Measurements from ENCODE around the gene OR6X1.

The OR6X1 gene, protein sequence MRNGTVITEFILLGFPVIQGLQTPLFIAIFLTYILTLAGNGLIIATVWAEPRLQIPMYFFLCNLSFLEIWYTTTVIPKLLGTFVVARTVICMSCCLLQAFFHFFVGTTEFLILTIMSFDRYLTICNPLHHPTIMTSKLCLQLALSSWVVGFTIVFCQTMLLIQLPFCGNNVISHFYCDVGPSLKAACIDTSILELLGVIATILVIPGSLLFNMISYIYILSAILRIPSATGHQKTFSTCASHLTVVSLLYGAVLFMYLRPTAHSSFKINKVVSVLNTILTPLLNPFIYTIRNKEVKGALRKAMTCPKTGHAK

GRCh38 chr11:123754101-123754568 is at the start of gene OR6X1:
TSS of gene OR6X1 (minus strand) at chr11:123754518. CDS start at chr11:123754518, 0 bp downstream.
- no peak for DNase-seq

DNA sequence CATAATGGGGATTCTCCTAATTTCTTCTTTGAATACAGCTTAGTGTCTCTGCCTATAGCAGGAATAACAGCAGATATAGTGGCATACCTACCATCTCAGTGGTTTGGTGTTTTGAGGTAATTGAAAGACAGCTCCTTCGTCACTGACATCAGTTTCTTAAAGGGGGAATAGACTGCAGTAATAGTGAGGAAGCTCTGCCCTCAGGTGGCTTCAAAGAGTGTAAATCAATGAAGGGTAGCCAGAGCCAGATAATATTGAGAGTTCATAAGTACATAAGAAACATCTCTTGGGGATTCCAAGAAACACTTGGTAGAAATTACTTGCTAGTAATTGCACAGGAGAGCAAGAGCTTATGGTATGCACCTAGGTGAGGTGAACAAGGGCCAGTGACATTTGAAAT is 47.4 kb upstream of the OR6X1 start:
- DNase-seq = no peak

DNA sequence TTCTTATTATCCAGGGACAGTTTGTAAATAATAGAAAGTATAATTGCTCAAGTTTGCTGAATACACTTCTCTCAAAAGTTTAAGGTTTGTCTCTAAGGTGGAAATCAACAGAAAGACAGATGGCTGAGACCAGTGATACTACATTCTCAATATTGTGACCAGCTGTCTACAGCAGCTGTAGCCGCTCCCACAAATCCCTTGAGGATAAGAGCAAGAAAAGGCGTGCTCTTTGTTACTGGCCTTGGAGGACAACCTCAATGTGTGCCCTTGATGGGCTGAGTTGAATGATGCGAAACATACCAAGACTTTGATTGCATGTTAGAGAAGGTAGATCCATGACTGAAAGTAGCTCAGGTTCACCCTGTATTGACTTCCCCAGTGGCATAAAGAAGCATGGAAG is 45.7 kb upstream of the OR6X1 start:
- DNase-seq = peak; percentile 57

DNA sequence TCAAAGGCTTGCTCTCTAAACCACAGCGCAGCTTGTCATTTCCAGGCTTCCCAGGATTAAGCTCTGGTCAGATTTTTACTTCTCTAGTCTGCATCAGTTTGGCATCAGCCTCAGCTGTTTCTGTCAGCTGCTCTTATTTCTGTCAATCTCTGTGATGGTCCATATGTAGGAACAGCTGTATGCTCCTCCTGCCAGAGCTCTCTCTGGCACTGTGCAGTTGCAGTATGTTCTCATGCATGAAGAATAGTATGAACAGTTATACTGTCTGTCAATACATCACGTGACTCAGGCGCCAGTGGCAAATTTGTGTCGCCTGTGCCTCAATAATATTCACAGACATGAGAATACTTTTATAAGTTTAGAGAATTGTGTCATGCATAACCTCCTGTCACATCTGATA is 45.1 kb upstream of the OR6X1 start:
- DNase-seq = peak; percentile 83

DNA sequence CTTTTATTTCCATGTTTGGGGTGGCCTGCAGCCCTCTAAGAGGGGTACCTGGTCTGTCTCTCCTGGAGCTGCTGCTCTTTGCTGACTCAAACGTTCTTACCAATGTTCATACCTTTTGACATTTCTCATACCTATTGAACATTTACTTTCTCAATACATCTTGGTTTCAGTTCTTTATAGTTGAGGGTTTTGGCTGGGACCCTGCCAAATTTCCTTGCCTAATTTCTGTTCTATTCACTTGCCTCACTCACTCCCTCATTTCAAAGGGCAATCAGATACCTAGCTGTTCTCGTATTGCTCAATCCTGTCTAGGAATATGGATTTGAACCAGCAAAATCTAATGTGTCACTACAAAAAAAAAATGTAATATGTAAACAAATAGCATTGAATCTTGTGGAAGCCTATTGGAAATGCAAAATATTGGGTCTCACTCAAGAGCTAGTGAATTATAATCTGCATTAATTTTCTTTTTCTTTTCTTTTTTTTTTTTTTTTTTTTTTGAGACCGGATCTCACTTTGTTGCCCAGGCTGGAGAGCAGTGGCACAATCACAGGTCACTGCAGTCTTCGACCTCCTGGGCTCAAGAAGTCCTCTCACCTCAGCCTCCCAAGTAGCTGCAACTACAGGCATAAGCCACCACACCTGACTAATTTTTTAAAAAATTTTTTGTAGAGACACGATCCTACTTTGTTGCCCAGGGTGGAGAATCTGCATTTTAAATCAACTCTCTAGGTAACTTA is 44.4 kb upstream of the OR6X1 start:
- no peak for DNase-seq

DNA sequence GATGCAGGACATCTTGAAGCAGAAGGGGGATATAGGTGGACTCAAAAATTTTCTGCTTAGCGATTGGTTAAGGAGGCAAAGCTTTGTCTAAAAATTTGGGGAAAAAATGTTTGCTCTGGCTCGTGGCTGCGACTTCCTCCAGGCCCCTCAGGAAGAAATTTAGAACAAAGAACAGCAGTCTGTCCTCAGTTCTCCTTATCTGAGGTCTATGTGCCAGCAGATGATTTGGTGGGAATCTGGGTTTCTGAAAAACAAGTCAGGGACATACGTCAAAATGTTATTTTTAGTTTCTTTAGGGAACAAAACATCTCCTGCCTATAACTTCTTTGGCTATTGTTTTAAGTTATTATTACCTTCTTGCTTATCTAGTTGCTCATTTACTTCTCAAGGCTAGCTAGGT is 43.8 kb upstream of the OR6X1 start:
- no peak for DNase-seq

GRCh38 chr11:123797541-123797940 is 43.2 kb upstream of the OR6X1 start:
- no peak for DNase-seq

DNA sequence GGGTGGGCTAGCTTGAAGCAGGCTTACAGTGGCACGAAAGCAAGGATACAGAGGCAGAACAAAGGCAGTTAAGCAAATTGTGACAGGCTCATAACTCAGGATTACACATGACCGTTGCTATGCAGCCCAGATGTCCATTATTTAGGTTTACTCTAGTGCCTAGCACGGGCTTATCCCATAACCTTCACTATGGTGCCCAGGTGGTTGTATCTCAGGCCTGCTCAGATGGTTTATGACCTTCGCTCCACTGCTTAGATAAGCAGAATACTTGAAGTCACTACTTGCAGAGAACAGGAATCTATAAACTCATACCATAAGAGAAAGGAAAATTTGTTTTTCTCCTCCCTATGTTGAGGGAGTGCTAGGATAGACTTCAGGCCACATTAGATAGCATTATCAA is 42.8 kb upstream of the OR6X1 start:
- DNase-seq = no peak

GRCh38 chr11:123796226-123796625 is 41.9 kb upstream of the OR6X1 start:
- no peak for DNase-seq

DNA sequence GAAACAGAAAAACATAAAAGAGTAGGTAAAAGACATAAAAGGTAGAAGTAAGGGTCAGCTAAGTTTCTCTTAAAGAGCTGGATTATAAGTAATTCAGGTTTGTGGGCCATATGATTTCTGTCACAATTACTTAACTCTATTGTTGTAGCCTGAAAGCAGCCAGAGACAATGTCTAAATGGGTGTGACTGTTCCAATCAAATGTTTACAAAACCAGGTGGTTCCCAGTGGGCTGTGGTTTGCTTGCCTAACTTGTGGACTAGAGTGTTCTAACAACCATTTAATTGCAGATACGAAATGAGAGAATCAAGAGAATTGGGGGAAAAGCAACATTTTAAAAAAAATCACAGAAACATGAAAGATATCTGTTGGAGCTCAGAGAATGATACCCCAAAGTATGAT is 29.2 kb upstream of the OR6X1 start:
- DNase-seq = no peak

GRCh38 chr11:123778511-123778910 is 24.2 kb upstream of the OR6X1 start:
- DNase-seq = no peak

DNA sequence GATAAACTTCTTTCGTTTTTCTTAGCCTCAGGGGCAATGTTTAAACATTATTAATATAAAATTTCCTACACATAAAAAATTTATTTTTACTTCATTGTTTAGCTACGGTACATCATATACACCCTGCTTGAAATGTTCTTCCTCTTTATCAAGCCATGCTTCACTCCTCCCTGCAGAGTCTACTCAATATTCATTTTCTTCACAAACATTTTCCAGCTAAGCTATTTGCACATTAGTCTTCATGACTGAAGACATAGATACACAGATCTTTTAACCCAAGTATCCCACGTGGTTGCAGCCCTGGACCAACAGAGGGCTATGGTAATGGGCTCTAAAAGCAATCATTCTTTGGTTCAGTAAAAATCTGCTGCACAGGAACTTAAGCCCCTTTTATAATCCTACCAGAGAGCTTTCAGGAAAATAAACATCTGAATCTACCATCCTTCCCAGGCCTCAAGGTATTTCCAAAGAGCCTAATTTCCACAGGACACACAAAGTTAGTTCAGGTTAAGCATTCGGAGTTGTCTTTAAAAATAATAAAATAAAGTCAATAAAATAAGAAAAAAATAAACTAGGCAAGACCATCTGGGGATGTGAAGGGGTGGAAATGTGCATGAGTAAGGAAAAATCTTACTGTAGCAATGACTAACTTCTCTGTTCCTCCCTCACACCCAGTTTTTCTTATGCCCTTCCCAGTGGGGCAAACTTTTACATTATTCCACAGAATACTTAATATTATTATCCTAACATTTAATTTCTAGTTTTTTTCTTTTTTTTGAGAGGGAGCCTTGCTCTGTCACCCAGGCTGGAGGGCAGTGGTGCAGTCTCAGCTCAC is 21.6 kb upstream of the OR6X1 start:
- DNase-seq = no peak

GRCh38 chr11:123775289-123775688 is 21.0 kb upstream of the OR6X1 start:
- DNase-seq = no peak

DNA sequence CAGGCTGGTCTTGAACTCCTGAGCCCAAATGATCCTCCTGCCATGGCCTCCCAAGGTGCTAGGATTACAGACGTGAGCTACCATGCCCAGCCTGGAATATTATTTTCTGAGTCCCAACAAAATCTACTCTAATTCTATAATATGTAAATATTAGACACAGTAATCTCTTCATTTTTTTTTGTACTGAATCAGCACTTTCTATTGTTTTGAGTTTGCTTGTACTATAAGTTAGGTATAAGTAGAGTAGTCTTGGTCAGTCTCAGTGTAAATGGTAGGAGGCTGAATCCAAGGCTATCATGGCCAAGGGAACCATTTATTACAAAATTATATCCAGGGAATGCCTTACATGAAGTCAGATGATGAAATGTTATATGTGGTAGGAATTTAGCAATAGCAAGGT is 19.6 kb upstream of the OR6X1 start:
- DNase-seq = no peak

GRCh38 chr11:123773026-123773425 is 18.7 kb upstream of the OR6X1 start:
- no peak for DNase-seq

GRCh38 chr11:123771664-123772063 is 17.3 kb upstream of the OR6X1 start:
- no peak for DNase-seq

- DNase-seq = no peak
Observed at GRCh38 chr11:123770712-123771111, 16.4 kb upstream of the OR6X1 start.

- DNase-seq = no peak
Observed at GRCh38 chr11:123765601-123766000, 11.3 kb upstream of the OR6X1 start.

- no peak for DNase-seq
Observed at GRCh38 chr11:123762422-123762821, 8.1 kb upstream of the OR6X1 start.

GRCh38 chr11:123760894-123761293 is 6.6 kb upstream of the OR6X1 start:
- no peak for DNase-seq

- no peak for DNase-seq
Observed at GRCh38 chr11:123757976-123758375, 3.7 kb upstream of the OR6X1 start.

DNA sequence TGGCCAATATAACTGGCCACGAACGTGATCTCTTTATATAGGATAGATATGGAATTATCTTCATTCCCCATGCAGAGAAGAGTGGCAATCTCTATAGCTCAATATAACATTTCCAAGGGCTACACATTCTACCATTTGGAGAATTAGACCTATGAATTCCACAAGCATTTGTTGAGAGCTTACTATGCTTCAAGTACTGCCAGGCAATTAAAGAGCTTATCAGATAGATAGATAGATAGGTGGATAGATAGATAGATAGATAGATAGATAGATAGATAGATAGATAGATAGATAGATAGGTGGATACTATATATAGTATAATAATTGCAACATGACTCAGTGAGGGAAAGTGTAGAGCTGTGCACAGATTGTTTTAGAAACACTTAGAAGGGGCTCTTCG is 1.5 kb upstream of the OR6X1 start:
- DNase-seq = no peak

DNA sequence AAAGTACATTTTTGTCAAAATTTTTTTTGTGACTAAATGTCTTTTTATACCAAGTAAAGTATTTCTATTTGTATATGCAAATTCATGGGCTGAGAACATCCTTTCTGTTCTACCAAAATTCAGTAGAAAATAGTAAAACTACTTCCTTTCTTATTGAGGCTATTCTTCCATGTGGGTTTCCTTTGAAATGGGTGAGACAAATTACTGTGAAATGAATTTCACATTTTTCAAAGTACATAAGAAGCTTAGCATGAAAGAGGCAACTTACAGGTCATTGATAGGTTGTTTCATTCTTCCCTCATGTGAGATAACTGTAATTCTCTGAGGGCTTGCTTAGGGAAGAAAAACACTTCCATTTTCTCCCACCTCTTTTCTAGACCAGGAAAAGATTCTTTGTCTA is 1.0 kb upstream of the OR6X1 start:
- no peak for DNase-seq

DNA sequence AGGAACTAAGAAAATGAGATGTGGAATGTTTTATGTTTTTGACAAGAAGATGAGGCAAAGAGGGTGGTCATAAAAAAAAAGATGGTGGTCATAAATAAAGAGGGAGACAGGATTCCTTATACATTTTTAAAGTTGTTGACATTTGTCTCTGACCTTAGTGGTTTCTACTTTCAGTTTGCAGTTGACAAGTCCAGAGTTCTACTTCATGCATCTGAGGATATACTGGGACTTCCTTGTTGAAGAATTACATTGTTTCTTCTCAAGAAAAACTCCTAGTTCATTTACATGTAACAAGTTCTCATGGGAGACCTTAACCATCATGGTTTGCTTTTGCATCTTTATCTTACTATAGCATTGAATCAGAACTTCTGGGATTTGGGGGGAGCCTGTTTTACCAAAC is 1.2 kb downstream of the OR6X1 start:
- DNase-seq = no peak
